WTC11 (cell line): ENCODE measurements around the gene TMEFF2. TPM values are rescaled to one million over a fixed set of nuclear protein-coding genes. Genes with fewer than 3 reads are reported as not detected.

Experiments
- ATAC-seq: fragments of 200-7000 bp; cut with Tn5 transposase; 2 replicates; pipeline ENCODE4 v1.10.0; 2021; ENCODE audit warnings: mild to moderate bottlenecking, moderate library complexity
- CTCF ChIA-PET: fragments of 300-600 bp; sonication (Branson Sonifier 250); formaldehyde crosslinking; loops from one replicate; lab custom pipeline; 2021; ENCODE audit warnings: antibody characterized with exemption; lab: Charles Lee
- POLR2A ChIA-PET: fragments of 350-600 bp; sonication (Branson Sonifier 250); formaldehyde crosslinking; loops from one replicate; lab custom pipeline; 2021; ENCODE audit warnings: antibody characterized with exemption; lab: Charles Lee
- DNase-seq: peaks from one replicate; pipeline ENCODE4 v3.0.0; 2021; ENCODE audit warnings: low spot score
- H3K27ac Mint-ChIP-seq: 2 replicates; pipeline ENCODE4 v1.8.0; 2021; ENCODE audit warnings: mixed read lengths
- H3K27me3 Mint-ChIP-seq: 2 replicates; pipeline ENCODE4 v1.8.0; 2021; ENCODE audit warnings: low read depth, mild to moderate bottlenecking, moderate library complexity, mixed read lengths
- H3K36me3 Mint-ChIP-seq: 2 replicates; pipeline ENCODE4 v1.8.0; 2021; ENCODE audit warnings: mixed read lengths
- H3K4me1 Mint-ChIP-seq: 2 replicates; pipeline ENCODE4 v1.8.0; 2022; ENCODE audit warnings: mixed read lengths
- H3K4me3 Mint-ChIP-seq: 2 replicates; pipeline ENCODE4 v1.8.0; 2021; ENCODE audit warnings: mild to moderate bottlenecking, moderate library complexity, mixed read lengths
- H3K9me3 Mint-ChIP-seq: 2 replicates; pipeline ENCODE4 v1.8.0; 2021; ENCODE audit warnings: mixed read lengths
- AFF4 ChIP-seq: sonication (generic); formaldehyde crosslinking; IDR thresholded peaks from 2 replicates; pipeline ENCODE4 v1.8.1; 2023; ENCODE audit warnings: mild to moderate bottlenecking, missing genetic modification reagents, borderline replicate concordance
- E2F5 ChIP-seq: sonication (generic); formaldehyde crosslinking; IDR thresholded peaks from 2 replicates; pipeline ENCODE4 v1.8.1; 2022; ENCODE audit warnings: mild to moderate bottlenecking, moderate library complexity, missing genetic modification reagents
- GRHL2 ChIP-seq: fragments of 250-450 bp; sonication (Bioruptor Pico); IDR thresholded peaks from 2 replicates; pipeline ENCODE4 v1.8.0; 2022; ENCODE audit warnings: mild to moderate bottlenecking, moderate library complexity; ENCODE audit not compliant: insufficient replicate concordance, severe bottlenecking
- HMGXB4 ChIP-seq: sonication (generic); formaldehyde crosslinking; IDR thresholded peaks from 2 replicates; pipeline ENCODE4 v1.8.1; 2023; ENCODE audit warnings: mild to moderate bottlenecking, moderate library complexity, missing genetic modification reagents
- MYBL2 ChIP-seq: sonication (generic); formaldehyde crosslinking; IDR thresholded peaks from 2 replicates; pipeline ENCODE4 v1.8.1; 2023; ENCODE audit warnings: mild to moderate bottlenecking, moderate library complexity, missing genetic modification reagents
- NFATC4 ChIP-seq: fragments of 250-450 bp; sonication (Bioruptor Pico); IDR thresholded peaks from 2 replicates; pipeline ENCODE4 v1.9.0; 2021; ENCODE audit warnings: mild to moderate bottlenecking
- ZMAT4 ChIP-seq: fragments of 250-450 bp; sonication (Bioruptor Pico); IDR thresholded peaks from 2 replicates; pipeline ENCODE4 v1.9.0; 2021; ENCODE audit warnings: mild to moderate bottlenecking
- ZNF281 ChIP-seq: sonication (generic); formaldehyde crosslinking; IDR thresholded peaks from 2 replicates; pipeline ENCODE4 v1.8.0; 2023; ENCODE audit warnings: mild to moderate bottlenecking, missing genetic modification reagents
- ZNF532 ChIP-seq: fragments of 250-450 bp; sonication (Bioruptor Pico); IDR thresholded peaks from 2 replicates; pipeline ENCODE4 v1.9.0; 2021; ENCODE audit warnings: mild to moderate bottlenecking, borderline replicate concordance
- ZSCAN18 ChIP-seq: fragments of 250-450 bp; sonication (Bioruptor Pico); IDR thresholded peaks from 2 replicates; pipeline ENCODE4 v2.1.2; 2022; ENCODE audit warnings: mild to moderate bottlenecking, moderate library complexity
- total RNA-seq: library from RNA; stranded (reverse); gene quantifications from 3 replicates; pipeline ENCODE4 v1.2.3, GENCODE V29; 2021

The TMEFF2 gene
- total RNA-seq, 1 experiment from 2014 or later, result 2.3 TPM

- H3K9me3 Mint-ChIP-seq, result no peaks in the 10 kb centered on the region
- H3K36me3 Mint-ChIP-seq, result no peaks in the 10 kb centered on the region
- H3K4me1 Mint-ChIP-seq, result peaks cover 56% of the 10 kb centered on the region
- no peak; the same call in 1 of the 2 replicates for ATAC-seq
- POLR2A ChIA-PET, result no interaction called here
- CTCF ChIA-PET, result no interaction called here
- no peak overlapping the region for H3K4me3 Mint-ChIP-seq
- no peak overlapping the region for H3K27ac Mint-ChIP-seq
- H3K27me3 Mint-ChIP-seq, result peaks cover 4% of the 10 kb centered on the region; the same call in 1 of the 2 replicates
- no peak for DNase-seq
- no peak for TF ChIP-seq ZNF281 (CRISPR knock-in tag)
Measured at GRCh38 chr2:192128655-192129054, 66.1 kb downstream of the TMEFF2 start.

- ChIA-PET CTCF (no interaction called here), POLR2A (no interaction called here)
- Mint-ChIP-seq H3K36me3 (no peaks in the 10 kb centered on the region), H3K9me3 (no peaks in the 10 kb centered on the region), H3K27ac (no peak overlapping the region), H3K27me3 (peaks cover 4% of the 10 kb centered on the region; the same call in 1 of the 2 replicates), H3K4me3 (no peak overlapping the region), H3K4me1 (peaks cover 46% of the 10 kb centered on the region)
- no peak for TF ChIP-seq ZMAT4 (CRISPR knock-in tag)
- TF ChIP-seq AFF4, result no peak
- no peak for TF ChIP-seq E2F5 (CRISPR knock-in tag)
- no peak for TF ChIP-seq ZNF532 (CRISPR knock-in tag)
- no peak for ATAC-seq
- DNase-seq, result no peak
Measured at GRCh38 chr2:192127434-192127833, 67.3 kb downstream of the TMEFF2 start.

- no peaks in the 10 kb centered on the region for H3K9me3 Mint-ChIP-seq
- H3K36me3 Mint-ChIP-seq, result no peaks in the 10 kb centered on the region
- DNase-seq, result no peak
- TF ChIP-seq ZSCAN18 (CRISPR knock-in tag) (no peak), NFATC4 (CRISPR knock-in tag) (no peak), GRHL2 (CRISPR knock-in tag) (no peak), HMGXB4 (CRISPR knock-in tag) (no peak), MYBL2 (CRISPR knock-in tag) (no peak)
- TF ChIP-seq, all 79 proteins: peak for 0
- no peak for ATAC-seq
- no peak overlapping the region for H3K27ac Mint-ChIP-seq
- ChIA-PET POLR2A (no interaction called here), CTCF (no interaction called here)
- H3K4me1 Mint-ChIP-seq, result peaks cover 41% of the 10 kb centered on the region
- no peak overlapping the region for H3K4me3 Mint-ChIP-seq
- H3K27me3 Mint-ChIP-seq, result peaks cover 4% of the 10 kb centered on the region; the same call in 1 of the 2 replicates
Measured at GRCh38 chr2:192126912-192127311, 67.8 kb downstream of the TMEFF2 start.
